Osteoblast (primary cell): ENCODE measurements around the gene DMRT1. TPM values are rescaled to one million over a fixed set of nuclear protein-coding genes. Genes with fewer than 3 reads are reported as not detected.

Source experiments
- DNase-seq: peaks from one replicate; pipeline ENCODE4 v3.0.0; 2011; ENCODE audit warnings: low spot score, mixed read lengths; ENCODE audit not compliant: insufficient read length; ENCODE audit errors: missing footprints
- H2AFZ ChIP-seq: 2 replicates; pipeline ENCODE4 v1.6.0; 2011; ENCODE audit warnings: mild to moderate bottlenecking, low read length
- H3K27ac ChIP-seq: 2 replicates; pipeline ENCODE4 v1.5.1; 2011; ENCODE audit warnings: mild to moderate bottlenecking, low read depth, low read length, moderate library complexity
- H3K27me3 ChIP-seq: 2 replicates; pipeline ENCODE4 v1.6.0; 2012; ENCODE audit warnings: mild to moderate bottlenecking, control low read depth, inconsistent platforms, low read length, moderate library complexity; ENCODE audit not compliant: insufficient read depth
- H3K36me3 ChIP-seq: 2 replicates; pipeline ENCODE4 v1.5.1; 2011; ENCODE audit warnings: mild to moderate bottlenecking, low read length, control low read depth, moderate library complexity; ENCODE audit not compliant: insufficient read depth
- H3K4me1 ChIP-seq: 2 replicates; pipeline ENCODE4 v1.5.1; 2011; ENCODE audit warnings: mild to moderate bottlenecking, low read length, control low read depth, moderate library complexity; ENCODE audit not compliant: insufficient read depth
- H3K4me2 ChIP-seq: 2 replicates; pipeline ENCODE4 v1.6.0; 2011; ENCODE audit warnings: mild to moderate bottlenecking, low read length; ENCODE audit not compliant: insufficient read depth
- H3K4me3 ChIP-seq: fragments of 200-600 bp; sonication (generic); 3 replicates; pipeline ENCODE4 v1.5.1; 2012; ENCODE audit warnings: mild to moderate bottlenecking, low read length, inconsistent platforms; ENCODE audit not compliant: insufficient read depth
- H3K79me2 ChIP-seq: 2 replicates; pipeline ENCODE4 v1.6.0; 2012; ENCODE audit warnings: mild to moderate bottlenecking, low read length, control low read depth, inconsistent platforms; ENCODE audit not compliant: insufficient read depth
- H3K9me3 ChIP-seq: 2 replicates; pipeline ENCODE4 v1.5.1; 2011; ENCODE audit warnings: low read depth, low read length, control low read depth
- H4K20me1 ChIP-seq: 2 replicates; pipeline ENCODE4 v1.6.0; 2012; ENCODE audit warnings: mild to moderate bottlenecking, low read length, control low read depth; ENCODE audit not compliant: insufficient read depth
- CTCF ChIP-seq: IDR thresholded peaks from 2 replicates; pipeline ENCODE4 v1.5.1; 2011; ENCODE audit warnings: mild to moderate bottlenecking, low read depth, low read length, moderate library complexity; ENCODE audit errors: extremely low read depth
- total RNA-seq: library from RNA; depleted of rRNA; stranded (reverse); fragments of >200 nt; gene quantifications from 2 replicates; pipeline ENCODE4 v1.2.3, GENCODE V29; 2012

DMRT1 gene
- total RNA-seq, 1 donor, result not detected

- Histone ChIP-seq H3K36me3 (no peaks in the 10 kb centered on the region), H4K20me1 (no peaks in the 10 kb centered on the region), H3K4me3 (no peak overlapping the region), H3K27me3 (no peaks in the 10 kb centered on the region), H2AFZ (no peak overlapping the region), H3K4me1 (no peaks in the 10 kb centered on the region), H3K4me2 (no peak overlapping the region), H3K9me3 (no peaks in the 10 kb centered on the region), H3K27ac (no peak overlapping the region), H3K79me2 (no peaks in the 10 kb centered on the region)
- TF ChIP-seq CTCF, result no peak
- no peak for DNase-seq
These were observed 85.5 kb downstream of the DMRT1 start for GRCh38 chr9:926976-927375.

DNA sequence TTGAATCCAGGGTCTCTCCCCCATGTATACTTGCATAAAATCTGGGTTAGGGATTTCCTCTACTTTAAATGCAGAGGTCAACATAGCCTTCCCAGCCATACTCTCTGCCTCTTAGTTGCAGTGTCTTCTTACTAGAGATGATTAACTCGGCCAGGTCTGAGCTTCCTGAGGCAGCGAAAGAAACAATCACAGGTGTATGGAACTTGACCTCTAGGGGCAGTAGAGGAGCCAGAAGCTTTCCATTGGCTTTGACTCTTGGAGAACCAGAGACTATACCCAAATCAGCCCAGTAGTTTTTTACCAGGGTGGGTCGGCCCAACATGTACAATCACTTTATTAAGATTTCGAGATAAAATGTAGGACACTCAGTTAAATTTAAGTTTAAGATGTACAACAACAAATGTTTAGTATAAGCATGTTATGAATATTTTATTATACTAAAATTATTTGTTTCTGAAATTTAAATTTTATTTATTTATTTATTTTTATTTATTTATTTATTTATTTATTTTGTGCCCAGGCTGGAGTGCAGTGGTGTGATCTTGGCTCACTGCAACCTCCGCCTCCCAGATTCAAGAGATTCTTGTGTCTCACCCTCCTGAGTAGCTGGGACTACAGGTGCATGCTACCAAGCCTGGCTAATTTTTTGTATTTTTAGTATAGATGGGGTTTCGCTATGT, 87.0 kb downstream of the DMRT1 start:
- no peaks in the 10 kb centered on the region for H3K79me2 ChIP-seq
- H3K4me2 ChIP-seq, result no peak overlapping the region
- no peaks in the 10 kb centered on the region for H3K27me3 ChIP-seq
- peak; percentile 39 for TF ChIP-seq CTCF
- no peaks in the 10 kb centered on the region for H3K36me3 ChIP-seq
- no peaks in the 10 kb centered on the region for H3K9me3 ChIP-seq
- no peaks in the 10 kb centered on the region for H4K20me1 ChIP-seq
- peak; percentile 75 for DNase-seq
- no peak overlapping the region for H2AFZ ChIP-seq
- H3K4me3 ChIP-seq, result no peak overlapping the region
- no peaks in the 10 kb centered on the region for H3K4me1 ChIP-seq
- H3K27ac ChIP-seq, result no peak overlapping the region

GRCh38 chr9:929719-930118, 88.2 kb downstream of the DMRT1 start:
- Histone ChIP-seq H2AFZ (no peak overlapping the region), H3K79me2 (no peaks in the 10 kb centered on the region), H3K4me3 (no peak overlapping the region), H3K27ac (no peak overlapping the region), H3K9me3 (no peaks in the 10 kb centered on the region), H3K4me2 (no peak overlapping the region), H3K27me3 (no peaks in the 10 kb centered on the region), H4K20me1 (no peaks in the 10 kb centered on the region), H3K4me1 (no peaks in the 10 kb centered on the region), H3K36me3 (no peaks in the 10 kb centered on the region)
- TF ChIP-seq CTCF, result no peak
- no peak for DNase-seq

- no peak for TF ChIP-seq CTCF
- H3K36me3 ChIP-seq, result no peaks in the 10 kb centered on the region
- H3K4me3 ChIP-seq, result no peak overlapping the region
- no peaks in the 10 kb centered on the region for H3K4me1 ChIP-seq
- no peak overlapping the region for H3K4me2 ChIP-seq
- no peak overlapping the region for H3K27ac ChIP-seq
- no peaks in the 10 kb centered on the region for H3K9me3 ChIP-seq
- DNase-seq, result no peak
- no peaks in the 10 kb centered on the region for H4K20me1 ChIP-seq
- no peaks in the 10 kb centered on the region for H3K79me2 ChIP-seq
- H2AFZ ChIP-seq, result no peak overlapping the region
- no peaks in the 10 kb centered on the region for H3K27me3 ChIP-seq
These were observed 91.9 kb downstream of the DMRT1 start for GRCh38 chr9:933356-933755.
